GM21717 (cell line): ENCODE data around the gene OR14A16.

Source experiments
- ATAC-seq: cut with Tn5 transposase; IDR thresholded peaks from one replicate; pipeline ENCODE4 v1.9.1; 2021; ENCODE audit warnings: mild to moderate bottlenecking, moderate library complexity; ENCODE audit not compliant: unreplicated experiment

OR14A16 gene

GRCh38 chr1:247824023-247824422 is at the start of gene OR14A16:
Gene OR14A16, minus strand, starts transcription at chr1:247824119. Its CDS starts 8,390 bp downstream, at chr1:247815729.
- no peak for ATAC-seq

- ATAC-seq, result no peak
Observed at GRCh38 chr1:247865416-247865815, 41.5 kb upstream of the OR14A16 start.

- no peak for ATAC-seq
Observed at GRCh38 chr1:247864644-247865043, 40.7 kb upstream of the OR14A16 start.

GRCh38 chr1:247862756-247863155 is 38.8 kb upstream of the OR14A16 start:
- no peak for ATAC-seq

- ATAC-seq, result no peak
Observed at GRCh38 chr1:247857985-247858619, 34.2 kb upstream of the OR14A16 start.

GRCh38 chr1:247857069-247857984 is 33.4 kb upstream of the OR14A16 start, which contains the start of gene TRIM58:
Gene TRIM58, plus strand, starts transcription at chr1:247857187. Its CDS starts 60 bp downstream, at chr1:247857247.
- no peak for ATAC-seq

- no peak for ATAC-seq
Observed at GRCh38 chr1:247855911-247856310, 32.0 kb upstream of the OR14A16 start.

GRCh38 chr1:247854899-247855545 is 31.1 kb upstream of the OR14A16 start:
- no peak for ATAC-seq

- ATAC-seq, result no peak
Observed at GRCh38 chr1:247849616-247850015, 25.7 kb upstream of the OR14A16 start.

GRCh38 chr1:247848346-247848745 is 24.4 kb upstream of the OR14A16 start:
- ATAC-seq, result no peak

- ATAC-seq, result no peak
Observed at GRCh38 chr1:247845693-247846017, 21.7 kb upstream of the OR14A16 start.

- ATAC-seq, result no peak
Observed at GRCh38 chr1:247845011-247845692, 21.2 kb upstream of the OR14A16 start.

GRCh38 chr1:247843411-247843810 is 19.5 kb upstream of the OR14A16 start:
- ATAC-seq, result no peak

GRCh38 chr1:247841796-247842195 is 17.9 kb upstream of the OR14A16 start, which contains the start of gene OR11L1:
Gene OR11L1, minus strand, starts transcription at chr1:247841896. Its CDS starts 0 bp downstream, at chr1:247841896.
- no peak for ATAC-seq

- ATAC-seq, result no peak
Observed at GRCh38 chr1:247840818-247841217, 16.9 kb upstream of the OR14A16 start.

GRCh38 chr1:247833601-247834000 is 9.7 kb upstream of the OR14A16 start:
- ATAC-seq, result no peak

GRCh38 chr1:247829656-247830055 is 5.7 kb upstream of the OR14A16 start:
- ATAC-seq, result no peak

GRCh38 chr1:247825362-247825761 is 1.4 kb upstream of the OR14A16 start:
- ATAC-seq, result no peak

- ATAC-seq, result no peak
Observed at GRCh38 chr1:247822060-247822459, 1.9 kb downstream of the OR14A16 start.

- ATAC-seq, result no peak
Observed at GRCh38 chr1:247812637-247813036, 11.3 kb downstream of the OR14A16 start.

- ATAC-seq, result no peak
Observed at GRCh38 chr1:247797518-247797917, 26.4 kb downstream of the OR14A16 start.
